K562 (cell line): Measurements from ENCODE around the gene PLEKHA6.

Experiments used
- CBX5 ChIP-seq: IDR thresholded peaks from 2 replicates; pipeline ENCODE4 v1.6.1; 2014; ENCODE audit warnings: low read depth, borderline replicate concordance
- EGR1 ChIP-seq: fragments of 450-650 bp; conservative IDR thresholded peaks from 2 replicates; pipeline ENCODE4 v1.6.1; 2017; ENCODE audit warnings: mild to moderate bottlenecking
- EZH2 ChIP-seq: IDR thresholded peaks from 2 replicates; pipeline ENCODE4 v1.6.1; 2012; ENCODE audit warnings: low read depth, mild to moderate bottlenecking, inconsistent platforms, low read length, borderline replicate concordance
- HDAC6 ChIP-seq: IDR thresholded peaks from 2 replicates; pipeline ENCODE4 v1.6.1; 2012; ENCODE audit warnings: low read depth, mild to moderate bottlenecking, control low read depth, inconsistent platforms, low read length, moderate library complexity
- NFRKB ChIP-seq: fragments of 450-650 bp; IDR thresholded peaks from 2 replicates; pipeline ENCODE4 v1.6.1; 2016; ENCODE audit warnings: low read depth
- PCBP1 ChIP-seq: fragments of 200-400 bp; formaldehyde crosslinking; IDR thresholded peaks from 2 replicates; pipeline ENCODE4 v1.6.1; 2018; ENCODE audit warnings: mild to moderate bottlenecking, low read depth, low read length; ENCODE audit not compliant: poor library complexity, severe bottlenecking
- SIN3A ChIP-seq, 2 experiments: fragments of 150-350 bp in 1 of 2; IDR thresholded peaks; 2 replicates each; pipeline ENCODE4 v1.6.1; 2011 to 2016; ENCODE audit warnings: borderline replicate concordance in 2 of 2, low read depth in 2 of 2, low read length in 2 of 2, mild to moderate bottlenecking in 2 of 2, moderate library complexity in 2 of 2; ENCODE audit not compliant: control insufficient read depth in 1 of 2
- TF ChIP-seq, protein P1 (sequence below), 2 experiments: fragments of 450-650 bp in 1 of 2; sonication (generic) in 1 of 2; formaldehyde crosslinking in 1 of 2; IDR thresholded peaks in 1 of 2; conservative IDR thresholded peaks in 1 of 2; 2 replicates each; pipeline versions ENCODE4 v1.6.1 to v1.8.1; 2016 to 2023; ENCODE audit warnings: mild to moderate bottlenecking in 2 of 2, moderate library complexity in 2 of 2, inconsistent platforms in 1 of 2, missing genetic modification reagents in 1 of 2
- TF ChIP-seq, protein P2 (sequence below), 3 experiments: IDR thresholded peaks in 2 of 3; conservative IDR thresholded peaks in 1 of 3; 2 replicates each; pipeline ENCODE4 v1.5.1; 2011 to 2012; ENCODE audit warnings: low read length in 3 of 3, mild to moderate bottlenecking in 3 of 3, control low read depth in 2 of 3, improper control_type of control experiment in 1 of 3, inconsistent platforms in 1 of 3, low read depth in 1 of 3, mixed read lengths in 1 of 3, moderate library complexity in 1 of 3; ENCODE audit not compliant: insufficient read depth in 2 of 3
- TF ChIP-seq, protein P3 (sequence below): fragments of 450-650 bp; IDR thresholded peaks from 2 replicates; pipeline ENCODE4 v1.6.1; 2016

DNA sequence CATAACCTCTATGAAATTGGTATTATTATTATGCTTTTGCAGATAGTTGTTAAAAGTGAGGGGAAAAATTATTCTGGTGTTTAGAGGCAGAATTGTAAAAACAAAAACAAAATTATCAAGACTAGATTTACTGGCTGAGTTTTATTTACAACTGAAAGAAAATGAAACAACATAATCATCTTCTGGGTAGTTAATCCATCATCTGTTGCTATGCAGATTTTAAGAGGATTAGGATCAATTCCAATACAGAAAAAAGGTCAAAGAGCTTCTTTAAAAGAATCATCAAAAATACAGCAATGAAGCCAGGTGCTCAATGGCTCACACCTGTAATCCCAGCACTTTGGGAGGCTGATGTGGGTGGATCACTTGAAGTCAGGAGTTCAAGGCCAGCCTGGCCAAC lies 154.2 kb downstream of the PLEKHA6 start:
- TF ChIP-seq CBX5 (no peak), EZH2 (no peak), HDAC6 (no peak), PCBP1 (no peak), EGR1 (no peak), SIN3A (IDR thresholded peaks at IDR 0.05; ENCODE audit: borderline replicate concordance in 2 of 2, control insufficient read depth in 1 of 2, low read depth in 2 of 2, low read length in 2 of 2) (no peak), NFRKB (no peak)
- TF ChIP-seq, protein P1, sequence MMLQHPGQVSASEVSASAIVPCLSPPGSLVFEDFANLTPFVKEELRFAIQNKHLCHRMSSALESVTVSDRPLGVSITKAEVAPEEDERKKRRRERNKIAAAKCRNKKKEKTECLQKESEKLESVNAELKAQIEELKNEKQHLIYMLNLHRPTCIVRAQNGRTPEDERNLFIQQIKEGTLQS (IDR thresholded peaks at IDR 0.05) = no peak
- TF ChIP-seq, protein P1 (CRISPR knock-in tag; conservative IDR thresholded peaks at IDR 0.05) = no peak
- TF ChIP-seq, protein P2, sequence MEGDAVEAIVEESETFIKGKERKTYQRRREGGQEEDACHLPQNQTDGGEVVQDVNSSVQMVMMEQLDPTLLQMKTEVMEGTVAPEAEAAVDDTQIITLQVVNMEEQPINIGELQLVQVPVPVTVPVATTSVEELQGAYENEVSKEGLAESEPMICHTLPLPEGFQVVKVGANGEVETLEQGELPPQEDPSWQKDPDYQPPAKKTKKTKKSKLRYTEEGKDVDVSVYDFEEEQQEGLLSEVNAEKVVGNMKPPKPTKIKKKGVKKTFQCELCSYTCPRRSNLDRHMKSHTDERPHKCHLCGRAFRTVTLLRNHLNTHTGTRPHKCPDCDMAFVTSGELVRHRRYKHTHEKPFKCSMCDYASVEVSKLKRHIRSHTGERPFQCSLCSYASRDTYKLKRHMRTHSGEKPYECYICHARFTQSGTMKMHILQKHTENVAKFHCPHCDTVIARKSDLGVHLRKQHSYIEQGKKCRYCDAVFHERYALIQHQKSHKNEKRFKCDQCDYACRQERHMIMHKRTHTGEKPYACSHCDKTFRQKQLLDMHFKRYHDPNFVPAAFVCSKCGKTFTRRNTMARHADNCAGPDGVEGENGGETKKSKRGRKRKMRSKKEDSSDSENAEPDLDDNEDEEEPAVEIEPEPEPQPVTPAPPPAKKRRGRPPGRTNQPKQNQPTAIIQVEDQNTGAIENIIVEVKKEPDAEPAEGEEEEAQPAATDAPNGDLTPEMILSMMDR (IDR thresholded peaks at IDR 0.05 in 2 of 3, conservative IDR thresholded peaks at IDR 0.05 in 1 of 3; ENCODE audit: insufficient read depth in 2 of 3, low read depth in 1 of 3, low read length in 3 of 3) = no peak
- TF ChIP-seq, protein P3, sequence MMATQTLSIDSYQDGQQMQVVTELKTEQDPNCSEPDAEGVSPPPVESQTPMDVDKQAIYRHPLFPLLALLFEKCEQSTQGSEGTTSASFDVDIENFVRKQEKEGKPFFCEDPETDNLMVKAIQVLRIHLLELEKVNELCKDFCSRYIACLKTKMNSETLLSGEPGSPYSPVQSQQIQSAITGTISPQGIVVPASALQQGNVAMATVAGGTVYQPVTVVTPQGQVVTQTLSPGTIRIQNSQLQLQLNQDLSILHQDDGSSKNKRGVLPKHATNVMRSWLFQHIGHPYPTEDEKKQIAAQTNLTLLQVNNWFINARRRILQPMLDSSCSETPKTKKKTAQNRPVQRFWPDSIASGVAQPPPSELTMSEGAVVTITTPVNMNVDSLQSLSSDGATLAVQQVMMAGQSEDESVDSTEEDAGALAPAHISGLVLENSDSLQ = no peak
